SIG-M5 treated with dmso at 0.1 percent for 504 hours (cell line): ENCODE results near the gene CFAP299.

Experiments
- DNase-seq: peaks from one replicate; lab custom pipeline; 2025; ENCODE audit not compliant: unreplicated experiment; lab: John Stamatoyannopoulos, UW

CFAP299 gene

GRCh38 chr4:80806472-80806871 lies 470.9 kb downstream of the CFAP299 start:
- DNase-seq, result no peak

- no peak for DNase-seq
Measured at GRCh38 chr4:80809039-80809729, 473.7 kb downstream of the CFAP299 start.

GRCh38 chr4:80811406-80811805 lies 475.9 kb downstream of the CFAP299 start:
- DNase-seq, result no peak

GRCh38 chr4:80812145-80812544 lies 476.6 kb downstream of the CFAP299 start:
- no peak for DNase-seq

GRCh38 chr4:80814266-80814665 lies 478.7 kb downstream of the CFAP299 start:
- no peak for DNase-seq

GRCh38 chr4:80831383-80832361 lies 496.1 kb downstream of the CFAP299 start:
- no peak for DNase-seq

GRCh38 chr4:80839281-80839680 lies 503.8 kb downstream of the CFAP299 start:
- no peak for DNase-seq

GRCh38 chr4:80839792-80840191 lies 504.3 kb downstream of the CFAP299 start:
- DNase-seq, result no peak

- DNase-seq, result no peak
Measured at GRCh38 chr4:80840396-80840795, 504.9 kb downstream of the CFAP299 start.

GRCh38 chr4:80841587-80842281 lies 506.2 kb downstream of the CFAP299 start:
- DNase-seq, result no peak

- no peak for DNase-seq
Measured at GRCh38 chr4:80846210-80846609, 510.7 kb downstream of the CFAP299 start.

- DNase-seq, result no peak
Measured at GRCh38 chr4:80852061-80852460, 516.5 kb downstream of the CFAP299 start.

- DNase-seq, result no peak
Measured at GRCh38 chr4:80873571-80873970, 538.0 kb downstream of the CFAP299 start.

GRCh38 chr4:80874979-80875378 lies 539.4 kb downstream of the CFAP299 start:
- DNase-seq, result no peak

- DNase-seq, result no peak
Measured at GRCh38 chr4:80875642-80876041, 540.1 kb downstream of the CFAP299 start.

- DNase-seq, result no peak
Measured at GRCh38 chr4:80876810-80877209, 541.3 kb downstream of the CFAP299 start.

- no peak for DNase-seq
Measured at GRCh38 chr4:80878218-80878617, 542.7 kb downstream of the CFAP299 start.

- no peak for DNase-seq
Measured at GRCh38 chr4:80897537-80898303, 562.2 kb downstream of the CFAP299 start.

- no peak for DNase-seq
Measured at GRCh38 chr4:80900908-80901307, 565.4 kb downstream of the CFAP299 start.

GRCh38 chr4:80903020-80903419 lies 567.5 kb downstream of the CFAP299 start:
- DNase-seq, result no peak

GRCh38 chr4:80909938-80910337 lies 574.4 kb downstream of the CFAP299 start:
- DNase-seq, result no peak
